ENCODE data around the gene TADA3.

DNA sequence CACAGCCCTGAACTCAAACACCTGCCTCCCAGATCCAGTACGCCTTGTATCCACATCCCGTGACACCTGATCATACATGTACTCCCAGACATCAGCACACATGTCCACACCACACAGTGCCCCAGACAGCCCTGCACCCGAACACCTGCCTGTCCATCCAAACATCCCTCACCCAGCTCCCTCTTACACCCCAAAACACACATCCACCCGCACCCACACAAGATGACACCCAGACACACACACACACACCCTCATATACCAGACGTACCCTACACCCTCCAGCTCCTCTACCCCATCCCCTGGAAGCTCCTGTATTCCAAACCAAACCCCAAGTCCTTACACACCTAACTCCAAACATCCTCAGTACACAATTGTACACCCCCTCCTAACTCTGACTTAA lies 23.3 kb downstream of the TADA3 start:
- no peak for TF ChIP-seq REST (IDR thresholded peaks at IDR 0.05; ENCODE audit: insufficient read depth in 1 of 2, low read depth in 2 of 2, low read length in 2 of 2)
- TF ChIP-seq TAF1 (IDR thresholded peaks at IDR 0.05; ENCODE audit: borderline replicate concordance, insufficient read depth, low read length), result no peak

Data from PFSK-1 (cell line).